ENCODE data around the gene PAK1.
"Not testable (repeated sequence)": the region's sequence is repeated elsewhere in the genome, so short reads cannot be mapped to it uniquely, and the experiment has no call there.

Gene PAK1

DNA sequence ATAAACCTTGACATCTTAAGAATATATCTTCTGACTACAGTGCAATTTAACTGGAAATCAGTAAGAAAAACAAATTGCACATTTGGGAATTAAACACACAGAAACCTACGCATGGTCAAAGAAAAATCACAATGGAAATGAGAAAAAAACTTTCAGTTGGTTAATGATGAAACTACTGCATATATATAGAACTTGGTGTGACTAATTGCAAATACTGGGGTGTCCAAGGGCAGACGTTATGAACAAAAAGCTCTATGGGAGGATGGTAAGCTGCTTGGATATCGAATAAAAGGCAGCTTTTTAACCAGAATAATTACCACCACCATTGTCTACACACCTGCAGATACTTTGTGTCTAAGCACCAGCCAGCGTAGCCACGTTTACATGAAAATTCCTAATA is 173.2 kb downstream of the PAK1 start:
- FAIRE-seq: no peak

- FAIRE-seq: not testable (repeated sequence)
Measured at GRCh38 chr11:77300028-77300427, 173.9 kb downstream of the PAK1 start.

GRCh38 chr11:77299528-77299993 is 174.3 kb downstream of the PAK1 start:
- no peak for FAIRE-seq

DNA sequence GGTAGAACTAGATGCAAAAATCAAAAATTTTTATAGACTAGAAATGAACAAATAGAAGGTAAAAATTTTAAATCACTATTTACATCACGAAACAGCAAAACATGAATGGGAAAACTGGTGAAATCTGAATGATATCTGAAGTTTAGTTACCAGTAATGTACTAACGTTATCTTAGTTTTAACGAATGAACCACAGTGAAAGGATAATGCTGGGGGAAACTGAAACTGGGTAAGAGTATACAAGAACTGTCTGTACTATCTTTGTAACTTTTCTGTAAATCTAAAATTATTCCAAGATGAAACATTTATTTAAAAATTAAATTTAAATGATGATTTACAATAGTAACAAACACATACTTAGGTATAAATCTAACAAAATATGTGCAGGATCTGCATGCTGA is 179.9 kb downstream of the PAK1 start:
- no peak for FAIRE-seq

GRCh38 chr11:77289737-77290136 is 184.2 kb downstream of the PAK1 start:
- no peak for FAIRE-seq

- FAIRE-seq: no peak
Measured at GRCh38 chr11:77287615-77288273, 186.2 kb downstream of the PAK1 start.

DNA sequence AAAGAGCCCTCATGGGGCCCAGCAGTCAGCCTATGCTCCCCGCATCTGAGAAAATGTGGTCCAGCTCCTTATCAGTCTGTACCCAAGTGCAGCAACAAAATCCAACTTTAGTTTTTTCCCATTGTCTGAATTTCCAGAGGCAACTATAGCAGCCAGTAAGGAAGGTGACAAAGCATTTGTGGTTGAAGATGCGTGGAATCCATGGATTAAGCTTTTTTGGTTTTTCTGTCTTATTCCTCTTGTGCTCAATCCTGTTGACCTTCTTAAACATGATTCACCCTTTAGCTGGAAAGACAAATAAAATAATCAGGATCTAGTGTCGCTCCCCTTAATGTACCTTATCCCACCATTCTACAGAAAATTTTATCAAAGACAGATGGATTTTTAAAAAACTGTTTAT is 186.8 kb downstream of the PAK1 start:
- no peak for FAIRE-seq

- no peak for FAIRE-seq
Measured at GRCh38 chr11:77284476-77285468, 189.1 kb downstream of the PAK1 start.

- no peak for FAIRE-seq
Measured at GRCh38 chr11:77283101-77283500, 190.8 kb downstream of the PAK1 start.

- FAIRE-seq: no peak
Measured at GRCh38 chr11:77278595-77279506, 195.0 kb downstream of the PAK1 start.

DNA sequence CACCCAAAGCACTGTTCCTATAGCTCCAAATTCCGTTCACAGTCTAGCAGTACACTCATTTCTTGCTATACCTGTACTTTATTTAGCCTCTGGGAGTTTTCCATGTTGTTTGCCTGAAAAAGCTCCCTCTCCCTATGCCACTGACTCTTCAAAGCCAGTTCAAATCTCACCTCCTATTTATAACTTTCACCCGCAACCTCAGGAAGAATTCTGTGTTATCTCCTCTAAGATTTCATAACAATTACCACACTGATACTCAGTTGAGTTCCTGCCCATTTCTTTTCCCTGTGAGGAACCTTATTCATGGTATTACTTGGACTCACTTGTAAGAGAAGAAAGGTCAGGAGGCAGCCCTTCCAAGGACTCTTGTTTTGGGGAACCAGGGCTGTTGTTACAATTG is 197.6 kb downstream of the PAK1 start:
- FAIRE-seq: no peak
